Inflammatory macrophage (primary cell): ENCODE data around the gene LDB2.

Experiments
- DNase-seq, 2 donors: peaks; one replicate each; pipeline ENCODE4 v3.0.0-alpha.2; 2020 to 2022

Gene LDB2

GRCh38 chr4:16801356-16801755 lies 97.1 kb downstream of the LDB2 start:
- DNase-seq: no peak

GRCh38 chr4:16794816-16795445 lies 103.5 kb downstream of the LDB2 start:
- DNase-seq: peak; percentile 24 to 50

- no peak for DNase-seq
Observed at GRCh38 chr4:16791460-16791859, 107.0 kb downstream of the LDB2 start.

GRCh38 chr4:16790508-16790907 lies 107.9 kb downstream of the LDB2 start:
- DNase-seq: no peak

GRCh38 chr4:16788868-16789267 lies 109.6 kb downstream of the LDB2 start:
- DNase-seq: no peak

- no peak for DNase-seq
Observed at GRCh38 chr4:16785793-16786527, 112.5 kb downstream of the LDB2 start.

GRCh38 chr4:16783119-16783518 lies 115.3 kb downstream of the LDB2 start:
- no peak for DNase-seq

- no peak for DNase-seq
Observed at GRCh38 chr4:16779028-16779675, 119.3 kb downstream of the LDB2 start.

- no peak for DNase-seq
Observed at GRCh38 chr4:16777726-16778125, 120.7 kb downstream of the LDB2 start.

GRCh38 chr4:16775411-16776154 lies 122.9 kb downstream of the LDB2 start:
- DNase-seq: no peak

- no peak for DNase-seq
Observed at GRCh38 chr4:16772366-16772850, 126.0 kb downstream of the LDB2 start.

GRCh38 chr4:16770710-16771285 lies 127.6 kb downstream of the LDB2 start:
- DNase-seq: no peak

GRCh38 chr4:16767861-16768260 lies 130.6 kb downstream of the LDB2 start:
- no peak for DNase-seq

- no peak for DNase-seq
Observed at GRCh38 chr4:16767251-16767650, 131.2 kb downstream of the LDB2 start.

- DNase-seq: no peak
Observed at GRCh38 chr4:16765546-16765945, 132.9 kb downstream of the LDB2 start.

- no peak for DNase-seq
Observed at GRCh38 chr4:16764622-16765021, 133.8 kb downstream of the LDB2 start.

GRCh38 chr4:16760617-16761363 lies 137.7 kb downstream of the LDB2 start:
- DNase-seq: no peak

- no peak for DNase-seq
Observed at GRCh38 chr4:16759931-16760582, 138.4 kb downstream of the LDB2 start.

GRCh38 chr4:16758816-16759215 lies 139.6 kb downstream of the LDB2 start:
- DNase-seq: no peak

GRCh38 chr4:16758255-16758654 lies 140.2 kb downstream of the LDB2 start:
- DNase-seq: no peak

GRCh38 chr4:16757080-16757521 lies 141.3 kb downstream of the LDB2 start:
- no peak for DNase-seq
